H1 (cell line): ENCODE data around the gene BIRC7. TPM values are rescaled to one million over a fixed set of nuclear protein-coding genes. Genes with fewer than 3 reads are reported as not detected.

ENCODE experiments used
- CTCF ChIA-PET: fragments of 300-600 bp; sonication (Branson Sonifier 250); formaldehyde crosslinking; loops from one replicate; lab custom pipeline; 2021; ENCODE audit not compliant: partially characterized antibody; lab: Charles Lee
- POLR2A ChIA-PET: fragments of 300-600 bp; sonication (Branson Sonifier 250); formaldehyde crosslinking; loops from one replicate; lab custom pipeline; 2021; ENCODE audit warnings: inconsistent platforms; ENCODE audit not compliant: partially characterized antibody; lab: Charles Lee
- DNase-seq, 2 experiments: peaks; one replicate each; pipeline versions ENCODE4 v3.0.0 to v3.0.0-alpha.2; 2010 to 2022; ENCODE audit warnings: low spot score in 2 of 2, low read depth in 1 of 2, mixed read lengths in 1 of 2
- FAIRE-seq: peaks from 2 replicates; lab custom pipeline; 2011; peaks lifted over from hg19 to GRCh38; lab: Jason Lieb, UNC
- H2AFZ ChIP-seq: 2 replicates; pipeline ENCODE4 v1.8.1; 2012; ENCODE audit warnings: low read length, inconsistent platforms
- H2AK5ac ChIP-seq: 2 replicates; pipeline ENCODE4 v1.6.1; 2013; ENCODE audit warnings: low read depth, low read length
- H2BK120ac ChIP-seq: replicated peaks from 2 replicates; pipeline ENCODE3; 2013; ENCODE audit warnings: low read depth, low read length, inconsistent platforms
- H2BK12ac ChIP-seq: 2 replicates; pipeline ENCODE4 v1.6.1; 2013; ENCODE audit warnings: low read depth, low read length
- H2BK15ac ChIP-seq: 2 replicates; pipeline ENCODE4 v1.6.1; 2013; ENCODE audit warnings: low read length
- H2BK20ac ChIP-seq: 2 replicates; pipeline ENCODE4 v1.6.1; 2013; ENCODE audit warnings: low read length
- H2BK5ac ChIP-seq: 2 replicates; pipeline ENCODE4 v1.6.1; 2013; ENCODE audit warnings: low read depth, low read length
- H3K14ac ChIP-seq: 2 replicates; pipeline ENCODE4 v1.6.1; 2013; ENCODE audit warnings: inconsistent platforms; ENCODE audit not compliant: insufficient read length
- H3K18ac ChIP-seq: 2 replicates; pipeline ENCODE4 v1.6.1; 2013; ENCODE audit warnings: low read length; ENCODE audit errors: extremely low read depth
- H3K23ac ChIP-seq: 2 replicates; pipeline ENCODE4 v1.6.1; 2013; ENCODE audit warnings: inconsistent platforms; ENCODE audit not compliant: insufficient read length
- H3K23me2 ChIP-seq: 2 replicates; pipeline ENCODE4 v1.6.1; 2013; ENCODE audit warnings: low read depth, low read length
- H3K27ac ChIP-seq: 2 replicates; pipeline ENCODE4 v1.6.1; 2011; ENCODE audit warnings: low read depth, low read length, inconsistent platforms
- H3K27me3 ChIP-seq, 4 experiments: replicated peaks in 1 of 4; 1 replicate in 1 of 4; 2 replicates in 3 of 4; pipeline versions ENCODE4 v1.6.1 to v1.8.1; 2011 to 2013; ENCODE audit warnings: low read length in 3 of 4, mild to moderate bottlenecking in 3 of 4, inconsistent platforms in 2 of 4, mixed read lengths in 2 of 4, moderate library complexity in 1 of 4; ENCODE audit not compliant: control insufficient read depth in 3 of 4, insufficient read depth in 3 of 4; ENCODE audit errors: extremely low read depth in 1 of 4
- H3K36me3 ChIP-seq, 4 experiments: 2 replicates each; pipeline versions ENCODE4 v1.6.1 to v1.8.1; 2011 to 2013; ENCODE audit warnings: mild to moderate bottlenecking in 4 of 4, low read length in 3 of 4, moderate library complexity in 2 of 4, control low read depth in 1 of 4, inconsistent platforms in 1 of 4; ENCODE audit not compliant: insufficient read depth in 4 of 4, control insufficient read depth in 2 of 4
- H3K4ac ChIP-seq: replicated peaks from 2 replicates; pipeline ENCODE3; 2013; ENCODE audit warnings: low read length, low read depth, mixed read lengths, inconsistent platforms; ENCODE audit not compliant: insufficient read length
- H3K4me1 ChIP-seq, 4 experiments: replicated peaks in 1 of 4; 1 replicate in 1 of 4; 2 replicates in 3 of 4; pipeline versions ENCODE4 v1.6.1 to v1.8.1; 2011 to 2013; ENCODE audit warnings: low read length in 3 of 4, inconsistent platforms in 2 of 4, mixed read lengths in 1 of 4; ENCODE audit not compliant: insufficient read depth in 4 of 4, control insufficient read depth in 3 of 4
- H3K4me2 ChIP-seq, 2 experiments: 2 replicates each; pipeline versions ENCODE4 v1.6.1 to v1.8.1; 2011 to 2013; ENCODE audit warnings: low read depth in 2 of 2, low read length in 2 of 2, control low read depth in 1 of 2, inconsistent platforms in 1 of 2, mild to moderate bottlenecking in 1 of 2; ENCODE audit not compliant: insufficient read depth in 1 of 2
- H3K4me3 ChIP-seq, 4 experiments: fragments of 200-600, 300-600 bp in 1 of 4; sonication (generic), shearing (Covaris generic), sonication (Bioruptor Twin) in 1 of 4; 2 replicates each; pipeline versions ENCODE4 v1.5.1 to v1.8.1; 2011 to 2016; ENCODE audit warnings: low read length in 4 of 4, low read depth in 3 of 4, control low read depth in 2 of 4, inconsistent platforms in 2 of 4, mild to moderate bottlenecking in 2 of 4, mixed read lengths in 1 of 4, moderate library complexity in 1 of 4; ENCODE audit not compliant: insufficient read depth in 2 of 4; ENCODE audit errors: extremely low read depth in 1 of 4
- H3K56ac ChIP-seq: replicated peaks from 2 replicates; pipeline ENCODE3; 2013; ENCODE audit warnings: low read depth, mild to moderate bottlenecking, mixed read lengths, low read length, inconsistent platforms; ENCODE audit not compliant: insufficient read length
- H3K79me1 ChIP-seq: 2 replicates; pipeline ENCODE4 v1.6.1; 2013; ENCODE audit warnings: low read depth, low read length, control low read depth
- H3K79me2 ChIP-seq, 2 experiments: 2 replicates each; pipeline versions ENCODE4 v1.6.1 to v1.8.1; 2012 to 2013; ENCODE audit warnings: low read length in 2 of 2, mild to moderate bottlenecking in 2 of 2, inconsistent platforms in 1 of 2; ENCODE audit not compliant: insufficient read depth in 2 of 2, control insufficient read depth in 1 of 2
- H3K9ac ChIP-seq, 4 experiments: replicated peaks in 1 of 4; 1 replicate in 1 of 4; 2 replicates in 3 of 4; pipeline versions ENCODE4 v1.6.1 to v1.8.1; 2011 to 2013; ENCODE audit warnings: low read depth in 3 of 4, low read length in 3 of 4, control low read depth in 2 of 4, mild to moderate bottlenecking in 2 of 4, moderate library complexity in 2 of 4, inconsistent platforms in 1 of 4; ENCODE audit errors: extremely low read depth in 1 of 4
- H3K9me3 ChIP-seq, 2 experiments: 2 replicates each; pipeline versions ENCODE4 v1.6.1 to v1.8.1; 2012 to 2013; ENCODE audit warnings: mild to moderate bottlenecking in 2 of 2, moderate library complexity in 2 of 2, control low read depth in 1 of 2, inconsistent platforms in 1 of 2, low read depth in 1 of 2, low read length in 1 of 2, mixed read lengths in 1 of 2; ENCODE audit not compliant: insufficient read depth in 2 of 2
- H4K20me1 ChIP-seq, 2 experiments: replicated peaks in 1 of 2; 2 replicates each; pipeline versions ENCODE3 to v1.8.1; 2011 to 2013; ENCODE audit warnings: inconsistent platforms in 2 of 2, low read length in 2 of 2, mild to moderate bottlenecking in 1 of 2; ENCODE audit not compliant: insufficient read depth in 2 of 2, control insufficient read depth in 1 of 2
- H4K5ac ChIP-seq: 2 replicates; pipeline ENCODE4 v1.6.1; 2013; ENCODE audit warnings: low read length, low read depth, mixed read lengths, inconsistent platforms; ENCODE audit not compliant: insufficient read length
- H4K8ac ChIP-seq: 2 replicates; pipeline ENCODE4 v1.8.0; 2013; ENCODE audit warnings: mild to moderate bottlenecking, moderate library complexity, low read length, inconsistent platforms; ENCODE audit not compliant: insufficient read depth; ENCODE audit errors: extremely low read depth
- H4K91ac ChIP-seq: replicated peaks from 2 replicates; pipeline ENCODE3; 2013; ENCODE audit warnings: low read length, mixed read lengths, inconsistent platforms; ENCODE audit not compliant: insufficient read length
- BCL11A ChIP-seq, 2 experiments: IDR thresholded peaks; one replicate each; pipeline ENCODE4 v1.6.1; 2011; ENCODE audit warnings: low read depth in 2 of 2, low read length in 2 of 2, mild to moderate bottlenecking in 2 of 2
- CBX5 ChIP-seq: fragments of 300-800, 300-1000 bp; sonication (generic); IDR thresholded peaks from 2 replicates; pipeline ENCODE4 v1.7.1; 2016; ENCODE audit warnings: antibody characterized with exemption, low read length, low read depth
- HDAC2 ChIP-seq, 2 experiments: fragments of 300-600 bp in 1 of 2; sonication (generic) in 1 of 2; IDR thresholded peaks; 2 replicates each; pipeline ENCODE4 v1.6.1; 2011 to 2012; ENCODE audit warnings: low read depth in 2 of 2, low read length in 2 of 2, mild to moderate bottlenecking in 2 of 2, moderate library complexity in 2 of 2, borderline replicate concordance in 1 of 2, inconsistent platforms in 1 of 2
- PHF8 ChIP-seq: fragments of 200-600 bp; sonication (generic); conservative IDR thresholded peaks from 2 replicates; pipeline ENCODE4 v1.7.1; 2012; ENCODE audit warnings: low read depth, mild to moderate bottlenecking, inconsistent platforms, low read length, moderate library complexity
- POU5F1 ChIP-seq: IDR thresholded peaks from 2 replicates; pipeline ENCODE4 v1.6.1; 2011; ENCODE audit warnings: low read depth, mild to moderate bottlenecking, low read length, moderate library complexity
- RXRA ChIP-seq: IDR thresholded peaks from 2 replicates; pipeline ENCODE4 v1.6.1; 2011; ENCODE audit warnings: low read depth, mild to moderate bottlenecking, low read length, moderate library complexity; ENCODE audit not compliant: insufficient read depth
- SP4 ChIP-seq: IDR thresholded peaks from 2 replicates; pipeline ENCODE4 v1.6.1; 2012; ENCODE audit warnings: low read length, inconsistent platforms
- TAF7 ChIP-seq: optimal IDR thresholded peaks from 2 replicates; pipeline ENCODE3; 2011; ENCODE audit warnings: low read depth, mild to moderate bottlenecking, inconsistent platforms, low read length, moderate library complexity, borderline replicate concordance
- TEAD4 ChIP-seq: IDR thresholded peaks from 2 replicates; pipeline ENCODE4 v1.6.1; 2012; ENCODE audit warnings: low read depth, low read length, inconsistent platforms, mixed read lengths
- ZNF274 ChIP-seq: IDR thresholded peaks from 2 replicates; pipeline ENCODE4 v1.7.0; 2012; ENCODE audit warnings: low read length, borderline replicate concordance; ENCODE audit errors: extremely low read depth
- WGBS, 2 experiments: shearing (Covaris generic) in 1 of 2; methylation state at CpG; one replicate each; pipeline versions ENCODE4 v1.1.6 to v1.1.7; 2013 to 2015; ENCODE audit warnings: low lambda C conversion rate in 2 of 2, mixed read lengths in 2 of 2, inconsistent platforms in 1 of 2, low coverage in 1 of 2, missing lambda C conversion rate in 1 of 2; ENCODE audit not compliant: insufficient replicate concordance in 2 of 2, insufficient coverage in 1 of 2, insufficient read length in 1 of 2; ENCODE audit errors: extremely low coverage in 1 of 2, missing lambda C conversion rate in 1 of 2; 5-methylcytosine and 5-hydroxymethylcytosine counted together
- polyA plus RNA-seq, 7 experiments: library from polyadenylated mRNA; depleted of rRNA in 3 of 7; stranded (reverse) in 5 of 7; unstranded in 2 of 7; fragments of >200 nt in 5 of 7; fragments of 200-250 nt in 2 of 7; gene quantifications; 1 replicate in 5 of 7; 2 replicates in 1 of 7; 4 replicates in 1 of 7; pipeline versions ENCODE4 v1.2.1 to v1.2.3, GENCODE V29; 2011 to 2013; ENCODE audit warnings: missing spikeins in 2 of 7, mixed read lengths in 2 of 7
- total RNA-seq: library from RNA; stranded (reverse); fragmentation: NEBNext Ultra II Directional; extraction: Animal tissue kit (Norgen Biotek cat#: 25700); gene quantifications from 2 replicates; pipeline ENCODE4 v1.2.1, GENCODE V29; 2021
- TF ChIP-seq, protein P1 (sequence below): IDR thresholded peaks from 2 replicates; pipeline ENCODE4 v1.6.1; 2011; ENCODE audit warnings: low read length, improper control_type of control experiment
- TF ChIP-seq, protein P2 (sequence below): IDR thresholded peaks from 2 replicates; pipeline ENCODE4 v1.6.1; 2011; ENCODE audit warnings: low read depth, mild to moderate bottlenecking, low read length; ENCODE audit not compliant: insufficient read depth

The BIRC7 gene
- total and polyA plus RNA-seq, 2 of the 8 experiments (the other 6 are each of a cell fraction or from before 2014, with no cell fraction given), result 0.11 to 0.41 TPM

DNA sequence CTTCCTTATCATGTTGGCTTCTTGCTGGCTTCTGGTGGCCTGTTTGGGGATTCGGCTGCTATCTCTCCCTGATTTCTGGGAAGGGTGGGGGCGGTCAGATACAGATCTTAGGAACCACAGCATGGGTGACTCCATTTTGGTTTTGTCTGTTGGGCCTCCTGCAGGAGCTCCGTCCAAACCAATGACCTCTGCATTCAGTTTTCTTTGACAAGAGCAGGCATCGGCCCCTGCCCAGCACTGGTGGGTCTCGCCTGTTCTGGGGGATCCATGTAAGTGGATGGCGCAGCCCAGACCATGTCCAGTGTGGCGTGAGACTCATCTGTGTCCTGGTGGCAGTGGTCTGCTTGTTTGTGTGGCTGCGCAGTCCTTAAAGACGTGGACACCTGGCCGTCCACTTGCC is 28.3 kb downstream of the BIRC7 start:
- H3K23me2 ChIP-seq, result no peaks in the 10 kb centered on the region
- H4K20me1 ChIP-seq, result no peaks in the 10 kb centered on the region
- no peaks in the 10 kb centered on the region for H3K9me3 ChIP-seq
- H3K27ac ChIP-seq, result no peak overlapping the region
- H3K79me1 ChIP-seq, result no peaks in the 10 kb centered on the region
- DNase-seq (no peak), FAIRE-seq (no peak)
- H2BK20ac ChIP-seq, result no peak overlapping the region
- H3K18ac ChIP-seq, result no peak overlapping the region
- H3K56ac ChIP-seq, result no peak overlapping the region
- no peak overlapping the region for H3K23ac ChIP-seq
- no peak overlapping the region for H2AFZ ChIP-seq
- H3K4me2 ChIP-seq, result no peak overlapping the region
- peaks cover 0 to 2% (median 0%) of the 10 kb centered on the region in 4 experiments; a peak in 2 of 7 replicates for H3K27me3 ChIP-seq
- H3K36me3 ChIP-seq, result no peaks in the 10 kb centered on the region
- H3K4me1 ChIP-seq, result peaks cover 0 to 2% (median 0%) of the 10 kb centered on the region in 4 experiments; a peak in 2 of 7 replicates
- H3K14ac ChIP-seq, result no peak overlapping the region
- H2BK5ac ChIP-seq, result no peak overlapping the region
- H2BK120ac ChIP-seq, result no peak overlapping the region
- no peaks in the 10 kb centered on the region for H3K79me2 ChIP-seq
- no peak overlapping the region for H4K8ac ChIP-seq
- H3K4me3 ChIP-seq, result no peak overlapping the region
- H2AK5ac ChIP-seq, result no peak overlapping the region
- 0 out of 2 replicates have a peak overlapping the region, but pooled peaks have one; percentile 46 for H2BK15ac ChIP-seq
- H3K4ac ChIP-seq, result no peak overlapping the region
- no peak overlapping the region for H4K5ac ChIP-seq
- ChIA-PET CTCF (interaction anchor here (1.2 to 11.0 kb wide), 2 partner anchors 18 to 39 kb away, joined by 3 to 63 read pairs; no protein-coding TSS in a partner anchor), POLR2A (interaction anchor here (0.7 to 1.0 kb wide), 2 partner anchors 9 to 217 kb away, joined by 3 to 4 read pairs; no protein-coding TSS in a partner anchor)
- no peak overlapping the region for H3K9ac ChIP-seq
- 90% methylated on average over 10 of the region's 10 CpGs; no CpG with 5 or more reads in 1 of the 2 experiments for WGBS, 2 experiments
- H4K91ac ChIP-seq, result no peak overlapping the region
- H2BK12ac ChIP-seq, result peak overlapping the region; percentile 68; the same call in 1 of the 2 replicates
- TF ChIP-seq POU5F1 (no peak), TEAD4 (no peak), CBX5 (no peak), PHF8 (no peak), TAF7 (no peak), SP4 (no peak), BCL11A (IDR thresholded peaks at IDR 0.05; ENCODE audit: low read depth in 2 of 2, low read length in 2 of 2) (no peak), RXRA (no peak), HDAC2 (IDR thresholded peaks at IDR 0.05; ENCODE audit: borderline replicate concordance in 1 of 2, low read depth in 2 of 2, low read length in 2 of 2) (no peak), ZNF274 (no peak)
- TF ChIP-seq, protein P1, sequence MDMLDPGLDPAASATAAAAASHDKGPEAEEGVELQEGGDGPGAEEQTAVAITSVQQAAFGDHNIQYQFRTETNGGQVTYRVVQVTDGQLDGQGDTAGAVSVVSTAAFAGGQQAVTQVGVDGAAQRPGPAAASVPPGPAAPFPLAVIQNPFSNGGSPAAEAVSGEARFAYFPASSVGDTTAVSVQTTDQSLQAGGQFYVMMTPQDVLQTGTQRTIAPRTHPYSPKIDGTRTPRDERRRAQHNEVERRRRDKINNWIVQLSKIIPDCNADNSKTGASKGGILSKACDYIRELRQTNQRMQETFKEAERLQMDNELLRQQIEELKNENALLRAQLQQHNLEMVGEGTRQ, result no peak
- TF ChIP-seq, protein P2, sequence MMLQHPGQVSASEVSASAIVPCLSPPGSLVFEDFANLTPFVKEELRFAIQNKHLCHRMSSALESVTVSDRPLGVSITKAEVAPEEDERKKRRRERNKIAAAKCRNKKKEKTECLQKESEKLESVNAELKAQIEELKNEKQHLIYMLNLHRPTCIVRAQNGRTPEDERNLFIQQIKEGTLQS, result no peak
- TF ChIP-seq, all 59 proteins: peak for 0
